ENCODE results near the gene NDUFB11. TPM values are rescaled to one million over a fixed set of nuclear protein-coding genes. Genes with fewer than 3 reads are reported as not detected.

The NDUFB11 gene
- total RNA-seq, 2 experiments from 2014 or later: 82.9 to 89.8 TPM

DNA sequence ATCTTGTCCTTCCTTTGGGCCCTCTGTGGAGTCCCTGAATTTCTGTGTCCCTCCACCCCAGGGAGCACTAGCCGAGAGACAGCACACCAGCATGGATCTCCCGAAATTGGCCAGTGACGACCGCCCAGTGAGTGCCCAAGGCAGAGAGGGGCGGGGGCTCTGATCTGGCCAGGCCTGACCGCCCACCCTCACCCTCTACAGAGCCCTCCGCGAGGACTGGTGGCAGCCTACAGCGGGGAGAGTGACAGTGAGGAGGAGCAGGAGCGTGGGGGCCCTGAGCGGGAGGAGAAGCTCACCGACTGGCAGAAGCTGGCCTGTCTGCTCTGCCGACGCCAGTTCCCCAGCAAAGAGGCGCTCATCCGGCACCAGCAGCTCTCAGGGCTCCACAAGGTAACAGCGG, 40.7 kb upstream of the NDUFB11 start:
- TF ChIP-seq CTCF (IDR thresholded peaks at IDR 0.05): no peak
- intact Hi-C loops (cut with micrococcal nuclease): no loop called here
- H3K27ac Mint-ChIP-seq: no peak overlapping the region
- H3K27me3 Mint-ChIP-seq: no peaks in the 10 kb centered on the region
- no peak for DNase-seq
- H3K4me1 Mint-ChIP-seq (ENCODE audit: low read depth): peaks cover 12% of the 10 kb centered on the region
- ATAC-seq: no peak
- CTCF ChIA-PET: no interaction called here
- no peak overlapping the region for H3K4me3 Mint-ChIP-seq
- POLR2A ChIA-PET: no interaction called here
- no peaks in the 10 kb centered on the region for H3K9me3 Mint-ChIP-seq
- H3K36me3 Mint-ChIP-seq (ENCODE audit: low read depth): peaks cover 7% of the 10 kb centered on the region

- Mint-ChIP-seq H3K9me3 (no peaks in the 10 kb centered on the region), H3K27ac (no peak overlapping the region), H3K27me3 (no peaks in the 10 kb centered on the region), H3K4me3 (no peak overlapping the region), H3K4me1 (ENCODE audit: low read depth) (peaks cover 12% of the 10 kb centered on the region), H3K36me3 (ENCODE audit: low read depth) (peaks cover 7% of the 10 kb centered on the region)
- TF ChIP-seq CTCF (IDR thresholded peaks at IDR 0.05): no peak
- POLR2A ChIA-PET: no interaction called here
- DNase-seq (no peak), ATAC-seq (no peak)
- intact Hi-C loops (cut with micrococcal nuclease): no loop called here
- CTCF ChIA-PET: no interaction called here
Observed at GRCh38 chrX:47184486-47184885, 40.0 kb upstream of the NDUFB11 start.

- H3K4me3 Mint-ChIP-seq: no peak overlapping the region
- no peak for ATAC-seq
- intact Hi-C loops (cut with micrococcal nuclease): no loop called here
- no peaks in the 10 kb centered on the region for H3K4me1 Mint-ChIP-seq (ENCODE audit: low read depth)
- DNase-seq: no peak
- H3K36me3 Mint-ChIP-seq (ENCODE audit: low read depth): peaks cover 15% of the 10 kb centered on the region
- no peaks in the 10 kb centered on the region for H3K27me3 Mint-ChIP-seq
- ChIA-PET CTCF (no interaction called here), POLR2A (interaction anchor here (1.3 kb wide), 1 partner anchor 9 kb away, joined by 4 read pairs; no protein-coding TSS in a partner anchor)
- no peak for TF ChIP-seq CTCF (IDR thresholded peaks at IDR 0.05)
- no peaks in the 10 kb centered on the region for H3K9me3 Mint-ChIP-seq
- H3K27ac Mint-ChIP-seq: no peak overlapping the region
Observed at GRCh38 chrX:47182106-47182700, 37.7 kb upstream of the NDUFB11 start.

- Mint-ChIP-seq H3K27me3 (no peaks in the 10 kb centered on the region), H3K27ac (no peak overlapping the region), H3K4me3 (no peak overlapping the region), H3K36me3 (ENCODE audit: low read depth) (peaks cover 20% of the 10 kb centered on the region), H3K4me1 (ENCODE audit: low read depth) (peaks cover under 1% of the 10 kb centered on the region), H3K9me3 (no peaks in the 10 kb centered on the region)
- ChIA-PET POLR2A (interaction anchor here (1.3 kb wide), 1 partner anchor 10 kb away, joined by 4 read pairs; no protein-coding TSS in a partner anchor), CTCF (no interaction called here)
- no peak for ATAC-seq
- intact Hi-C loops (cut with micrococcal nuclease): no loop called here
- no peak for TF ChIP-seq CTCF (IDR thresholded peaks at IDR 0.05)
- no peak for DNase-seq
Observed at GRCh38 chrX:47181301-47181700, 36.8 kb upstream of the NDUFB11 start.

- POLR2A ChIA-PET: interaction anchor here (0.6 to 1.1 kb wide), 2 partner anchors 35 to 170 kb away, joined by 3 read pairs; no protein-coding TSS in a partner anchor
- no peak for ATAC-seq
- H3K27me3 Mint-ChIP-seq: no peaks in the 10 kb centered on the region
- CTCF ChIA-PET: no interaction called here
- H3K9me3 Mint-ChIP-seq: no peaks in the 10 kb centered on the region
- peaks cover 21% of the 10 kb centered on the region for H3K36me3 Mint-ChIP-seq (ENCODE audit: low read depth)
- TF ChIP-seq CTCF (IDR thresholded peaks at IDR 0.05): no peak
- no peak overlapping the region for H3K27ac Mint-ChIP-seq
- no peak overlapping the region for H3K4me3 Mint-ChIP-seq
- H3K4me1 Mint-ChIP-seq (ENCODE audit: low read depth): peaks cover 2% of the 10 kb centered on the region
- DNase-seq: no peak
- intact Hi-C loops (cut with micrococcal nuclease): no loop called here
Observed at GRCh38 chrX:47180346-47180745, 35.8 kb upstream of the NDUFB11 start.

Data from activated CD8-positive, alpha-beta T cell treated with anti-CD3 and anti-CD28 coated beads for 36 hours (primary cell).